Effector CD4-positive, alpha-beta T cell (primary cell): ENCODE measurements around the gene ATP5F1A.

Source experiments
- DNase-seq: peaks from one replicate; pipeline ENCODE4 v3.0.0-alpha.2; 2020

ATP5F1A gene

GRCh38 chr18:46042571-46043123 is 55.4 kb downstream of the ATP5F1A start:
- no peak for DNase-seq

GRCh38 chr18:46040747-46041104 is 57.4 kb downstream of the ATP5F1A start:
- DNase-seq = no peak

- no peak for DNase-seq
Measured at GRCh38 chr18:46040033-46040746, 57.9 kb downstream of the ATP5F1A start.

- no peak for DNase-seq
Measured at GRCh38 chr18:46037512-46038305, 60.4 kb downstream of the ATP5F1A start.

- DNase-seq = no peak
Measured at GRCh38 chr18:46035696-46036680, 62.1 kb downstream of the ATP5F1A start.

- no peak for DNase-seq
Measured at GRCh38 chr18:46034230-46034629, 63.9 kb downstream of the ATP5F1A start.

- DNase-seq = no peak
Measured at GRCh38 chr18:46031741-46032140, 66.4 kb downstream of the ATP5F1A start.
